HEK293 (cell line): ENCODE measurements around the gene FBXO9.

Source experiments
- CTCF ChIA-PET: fragments of 350-600 bp; formaldehyde crosslinking; extraction: SDS; loops from one replicate; lab custom pipeline; 2021; ENCODE audit warnings: antibody characterized with exemption; lab: Yijun Ruan, JAX
- POLR2A ChIA-PET: fragments of 300-600 bp; formaldehyde crosslinking; extraction: SDS; loops from one replicate; lab custom pipeline; 2020; ENCODE audit warnings: antibody characterized with exemption, inconsistent platforms; lab: Yijun Ruan, JAX
- H3K27ac ChIP-seq: fragments of 200-500 bp; sonication (Bioruptor generic); 2 replicates; pipeline ENCODE4 v1.5.1; 2014; ENCODE audit warnings: low read depth, low read length, control low read depth, inconsistent platforms; ENCODE audit errors: extremely low read depth
- H3K36me3 ChIP-seq, 2 experiments: fragments of 200-500 bp in 1 of 2; sonication (Bioruptor generic) in 1 of 2; 1 replicate in 1 of 2; 2 replicates in 1 of 2; pipeline ENCODE4 v1.5.1; 2014 to 2017; ENCODE audit warnings: inconsistent platforms in 2 of 2, low read length in 2 of 2; ENCODE audit not compliant: control insufficient read depth in 2 of 2, insufficient read depth in 1 of 2
- H3K4me1 ChIP-seq: fragments of 200-500 bp; sonication (Bioruptor generic); 2 replicates; pipeline ENCODE4 v1.5.1; 2014; ENCODE audit warnings: mild to moderate bottlenecking, low read length, inconsistent platforms; ENCODE audit not compliant: control insufficient read depth, insufficient read depth
- H3K4me3 ChIP-seq: 2 replicates; pipeline ENCODE4 v1.5.1; 2011; ENCODE audit warnings: low read depth, mild to moderate bottlenecking, control low read depth, low read length, moderate library complexity
- H3K9me3 ChIP-seq: fragments of 200-500 bp; sonication (Bioruptor generic); 2 replicates; pipeline ENCODE4 v1.5.1; 2014; ENCODE audit warnings: low read depth, low read length, inconsistent platforms; ENCODE audit not compliant: control insufficient read depth, insufficient read depth
- GFI1B ChIP-seq: fragments of 450-650 bp; formaldehyde crosslinking; IDR thresholded peaks from 2 replicates; pipeline ENCODE4 v1.5.1; 2016; ENCODE audit warnings: missing biosample characterization, missing genetic modification characterization
- PBX3 ChIP-seq: sonication (generic); formaldehyde crosslinking; IDR thresholded peaks from 2 replicates; pipeline ENCODE4 v1.8.1; 2022; ENCODE audit warnings: mild to moderate bottlenecking, moderate library complexity, missing genetic modification reagents
- SCRT1 ChIP-seq: fragments of 450-650 bp; formaldehyde crosslinking; IDR thresholded peaks from 2 replicates; pipeline ENCODE4 v1.5.1; 2016; ENCODE audit warnings: missing biosample characterization, missing genetic modification characterization, borderline replicate concordance
- SETDB1 ChIP-seq: IDR thresholded peaks from one replicate; pipeline ENCODE4 v1.6.1; 2017; ENCODE audit warnings: mild to moderate bottlenecking, low read length, moderate library complexity, mixed read lengths; ENCODE audit not compliant: insufficient read length
- TCF7L2 ChIP-seq: IDR thresholded peaks from 2 replicates; pipeline ENCODE4 v1.6.1; 2011; ENCODE audit warnings: low read depth, mild to moderate bottlenecking, inconsistent platforms, low read length, moderate library complexity, borderline replicate concordance
- TRIM28 ChIP-seq: IDR thresholded peaks from 2 replicates; pipeline ENCODE4 v1.6.1; 2011; ENCODE audit warnings: low read length, control low read depth, borderline replicate concordance
- ZFP37 ChIP-seq: fragments of 450-650 bp; formaldehyde crosslinking; IDR thresholded peaks from 2 replicates; pipeline ENCODE4 v1.5.1; 2016; ENCODE audit warnings: missing biosample characterization, missing genetic modification characterization
- ZFP41 ChIP-seq: fragments of 450-650 bp; formaldehyde crosslinking; IDR thresholded peaks from 2 replicates; pipeline ENCODE4 v1.5.1; 2016; ENCODE audit warnings: missing biosample characterization, missing genetic modification characterization, borderline replicate concordance
- ZFP69B ChIP-seq: fragments of 450-650 bp; formaldehyde crosslinking; IDR thresholded peaks from 2 replicates; pipeline ENCODE4 v1.5.1; 2016; ENCODE audit warnings: missing biosample characterization, missing genetic modification characterization
- ZNF169 ChIP-seq: fragments of 450-650 bp; formaldehyde crosslinking; IDR thresholded peaks from 2 replicates; pipeline ENCODE4 v1.5.1; 2016; ENCODE audit warnings: missing biosample characterization, missing genetic modification characterization
- ZNF211 ChIP-seq: fragments of 450-650 bp; formaldehyde crosslinking; IDR thresholded peaks from 2 replicates; pipeline ENCODE4 v1.5.1; 2016; ENCODE audit warnings: low read depth, missing biosample characterization, missing genetic modification characterization
- ZNF24 ChIP-seq: fragments of 450-650 bp; formaldehyde crosslinking; IDR thresholded peaks from 2 replicates; pipeline ENCODE4 v1.5.1; 2016; ENCODE audit warnings: missing biosample characterization, missing genetic modification characterization
- ZNF37A ChIP-seq: fragments of 450-650 bp; IDR thresholded peaks from 2 replicates; pipeline ENCODE4 v1.5.1; 2018; ENCODE audit warnings: missing biosample characterization, missing genetic modification characterization
- ZNF48 ChIP-seq: fragments of 450-650 bp; formaldehyde crosslinking; IDR thresholded peaks from 2 replicates; pipeline ENCODE4 v1.5.1; 2016; ENCODE audit warnings: missing biosample characterization, missing genetic modification characterization
- ZNF544 ChIP-seq: fragments of 450-650 bp; formaldehyde crosslinking; IDR thresholded peaks from 2 replicates; pipeline ENCODE4 v1.5.0; 2017; ENCODE audit warnings: missing biosample characterization, missing genetic modification characterization
- ZNF548 ChIP-seq: fragments of 450-650 bp; formaldehyde crosslinking; IDR thresholded peaks from 2 replicates; pipeline ENCODE4 v1.5.1; 2016; ENCODE audit warnings: missing biosample characterization, missing genetic modification characterization
- ZNF585B ChIP-seq: fragments of 450-650 bp; formaldehyde crosslinking; IDR thresholded peaks from 2 replicates; pipeline ENCODE4 v1.5.1; 2016; ENCODE audit warnings: missing biosample characterization, missing genetic modification characterization
- ZNF623 ChIP-seq: fragments of 450-650 bp; formaldehyde crosslinking; IDR thresholded peaks from 2 replicates; pipeline ENCODE4 v1.5.1; 2016; ENCODE audit warnings: missing biosample characterization, missing genetic modification characterization
- ZNF670 ChIP-seq: fragments of 450-650 bp; formaldehyde crosslinking; IDR thresholded peaks from 2 replicates; pipeline ENCODE4 v1.5.1; 2016; ENCODE audit warnings: missing biosample characterization, missing genetic modification characterization, low read depth
- ZNF704 ChIP-seq: fragments of 450-650 bp; formaldehyde crosslinking; IDR thresholded peaks from 2 replicates; pipeline ENCODE4 v1.5.1; 2016; ENCODE audit warnings: missing biosample characterization, missing genetic modification characterization
- ZNF776 ChIP-seq: fragments of 450-650 bp; formaldehyde crosslinking; IDR thresholded peaks from 2 replicates; pipeline ENCODE4 v1.5.0; 2017; ENCODE audit warnings: missing biosample characterization, missing genetic modification characterization, borderline replicate concordance
- ZNF792 ChIP-seq: fragments of 450-650 bp; formaldehyde crosslinking; IDR thresholded peaks from 2 replicates; pipeline ENCODE4 v1.5.1; 2016; ENCODE audit warnings: missing biosample characterization, missing genetic modification characterization
- TF ChIP-seq, protein P1 (sequence below): fragments of 450-650 bp; formaldehyde crosslinking; IDR thresholded peaks from 2 replicates; pipeline ENCODE4 v1.5.1; 2017; ENCODE audit warnings: missing biosample characterization, missing genetic modification characterization
- TF ChIP-seq, protein P2 (sequence below): IDR thresholded peaks from 2 replicates; pipeline ENCODE4 v1.6.1; 2011; ENCODE audit warnings: mild to moderate bottlenecking, low read depth, low read length, borderline replicate concordance

The FBXO9 gene

DNA sequence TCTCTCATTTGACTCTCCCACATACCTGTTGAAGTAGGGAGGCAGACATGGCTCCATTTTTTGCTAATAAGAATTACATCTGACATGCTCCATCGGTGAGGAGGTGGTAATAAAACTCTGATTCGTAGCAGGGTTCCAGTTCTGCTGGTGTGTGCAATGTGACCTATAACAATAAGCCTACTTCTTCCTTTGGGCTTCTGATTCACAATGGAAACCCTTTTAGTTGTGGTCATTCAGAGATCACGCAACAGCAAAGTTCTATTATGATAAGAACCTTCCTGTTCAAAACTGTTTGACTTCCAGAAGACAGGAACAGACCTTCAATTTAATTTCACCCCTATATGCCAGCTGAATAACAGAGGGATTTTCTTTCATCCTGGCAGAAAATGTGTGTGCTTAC lies 38.7 kb upstream of the FBXO9 start:
- CTCF ChIA-PET = no interaction called here

GRCh38 chr6:53027131-53027718 lies 38.0 kb upstream of the FBXO9 start:
- Histone ChIP-seq H3K36me3 (peaks cover 5 to 36% of the 10 kb centered on the region in 2 experiments; a peak in 2 of 3 replicates), H3K4me3 (no peak overlapping the region), H3K9me3 (no peaks in the 10 kb centered on the region), H3K4me1 (no peaks in the 10 kb centered on the region), H3K27ac (no peak overlapping the region)
- ChIA-PET POLR2A (no interaction called here), CTCF (interaction anchor here (0.7 kb wide), 1 partner anchor 13 kb away, joined by 3 read pairs; no protein-coding TSS in a partner anchor)
- no peak for TF ChIP-seq ZNF24 (tag by site-specific recombination)
- TF ChIP-seq ZNF670 (tag by site-specific recombination) = no peak
- TF ChIP-seq, protein P1, sequence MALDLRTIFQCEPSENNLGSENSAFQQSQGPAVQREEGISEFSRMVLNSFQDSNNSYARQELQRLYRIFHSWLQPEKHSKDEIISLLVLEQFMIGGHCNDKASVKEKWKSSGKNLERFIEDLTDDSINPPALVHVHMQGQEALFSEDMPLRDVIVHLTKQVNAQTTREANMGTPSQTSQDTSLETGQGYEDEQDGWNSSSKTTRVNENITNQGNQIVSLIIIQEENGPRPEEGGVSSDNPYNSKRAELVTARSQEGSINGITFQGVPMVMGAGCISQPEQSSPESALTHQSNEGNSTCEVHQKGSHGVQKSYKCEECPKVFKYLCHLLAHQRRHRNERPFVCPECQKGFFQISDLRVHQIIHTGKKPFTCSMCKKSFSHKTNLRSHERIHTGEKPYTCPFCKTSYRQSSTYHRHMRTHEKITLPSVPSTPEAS = no peak
- no peak for TF ChIP-seq PBX3 (CRISPR knock-in tag)
- TF ChIP-seq ZFP41 = no peak
- no peak for TF ChIP-seq SETDB1
- no peak for TF ChIP-seq ZNF792 (tag by site-specific recombination)
- TF ChIP-seq ZNF211 (tag by site-specific recombination) = no peak
- TF ChIP-seq ZFP37 (tag by site-specific recombination) = no peak
- TF ChIP-seq ZNF544 (tag by site-specific recombination) = no peak
- no peak for TF ChIP-seq TRIM28
- TF ChIP-seq GFI1B (tag by site-specific recombination) = no peak

More for the DNA sequence above, 38.7 kb upstream of the FBXO9 start:
- Histone ChIP-seq H3K27ac (no peak overlapping the region), H3K4me1 (no peaks in the 10 kb centered on the region), H3K4me3 (no peak overlapping the region), H3K36me3 (peaks cover 0 to 32% of the 10 kb centered on the region in 2 experiments; a peak in 2 of 3 replicates), H3K9me3 (no peaks in the 10 kb centered on the region)
- TF ChIP-seq TCF7L2 (no peak), ZNF776 (tag by site-specific recombination) (no peak), ZNF704 (tag by site-specific recombination) (no peak), ZNF585B (tag by site-specific recombination) (no peak), ZNF37A (tag by site-specific recombination) (no peak), ZNF48 (tag by site-specific recombination) (no peak), ZNF548 (tag by site-specific recombination) (no peak), ZNF623 (tag by site-specific recombination) (no peak), SCRT1 (tag by site-specific recombination) (no peak), ZFP69B (no peak), ZNF24 (tag by site-specific recombination) (no peak), ZNF169 (no peak), ZNF792 (tag by site-specific recombination) (no peak)
- TF ChIP-seq, protein P2, sequence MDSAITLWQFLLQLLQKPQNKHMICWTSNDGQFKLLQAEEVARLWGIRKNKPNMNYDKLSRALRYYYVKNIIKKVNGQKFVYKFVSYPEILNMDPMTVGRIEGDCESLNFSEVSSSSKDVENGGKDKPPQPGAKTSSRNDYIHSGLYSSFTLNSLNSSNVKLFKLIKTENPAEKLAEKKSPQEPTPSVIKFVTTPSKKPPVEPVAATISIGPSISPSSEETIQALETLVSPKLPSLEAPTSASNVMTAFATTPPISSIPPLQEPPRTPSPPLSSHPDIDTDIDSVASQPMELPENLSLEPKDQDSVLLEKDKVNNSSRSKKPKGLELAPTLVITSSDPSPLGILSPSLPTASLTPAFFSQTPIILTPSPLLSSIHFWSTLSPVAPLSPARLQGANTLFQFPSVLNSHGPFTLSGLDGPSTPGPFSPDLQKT = no peak
- POLR2A ChIA-PET = no interaction called here
